ENCODE results near the gene CBLIF. TPM values are rescaled to one million over a fixed set of nuclear protein-coding genes. Genes with fewer than 3 reads are reported as not detected.
"Not testable (repeated sequence)": the region's sequence is repeated elsewhere in the genome, so short reads cannot be mapped to it uniquely, and the experiment has no call there.

The CBLIF gene
- total RNA-seq, 2 donors from 2014 or later, result not detected

GRCh38 chr11:59865031-59865430 is 19.7 kb upstream of the CBLIF start:
- no peak for ATAC-seq

GRCh38 chr11:59862252-59862651 is 17.0 kb upstream of the CBLIF start:
- Mint-ChIP-seq H3K9me3 (no peaks in the 10 kb centered on the region), H3K4me1 (ENCODE audit: low read depth in 2 of 2) (peaks cover 16 to 18% of the 10 kb centered on the region in 2 donors), H3K36me3 (no peaks in the 10 kb centered on the region), H3K27me3 (peaks cover 6 to 8% of the 10 kb centered on the region in 2 donors), H3K4me3 (no peak overlapping the region), H3K27ac (no peak overlapping the region)
- DNase-seq (ENCODE audit: low spot score) (no peak), ATAC-seq (no peak)

More at GRCh38 chr11:59865031-59865430, 19.7 kb upstream of the CBLIF start:
- Mint-ChIP-seq H3K9me3 (no peaks in the 10 kb centered on the region), H3K4me1 (ENCODE audit: low read depth in 2 of 2) (no peaks in the 10 kb centered on the region), H3K36me3 (no peaks in the 10 kb centered on the region), H3K4me3 (no peak overlapping the region), H3K27ac (no peak overlapping the region), H3K27me3 (peaks cover 12% of the 10 kb centered on the region in 2 donors)
- no peak for DNase-seq (ENCODE audit: low spot score)

GRCh38 chr11:59859673-59860072 is 14.4 kb upstream of the CBLIF start:
- ATAC-seq (no peak), DNase-seq (ENCODE audit: low spot score) (no peak)
- no peaks in the 10 kb centered on the region for H3K36me3 Mint-ChIP-seq
- H3K27ac Mint-ChIP-seq, result no peak overlapping the region
- H3K4me3 Mint-ChIP-seq, result no peak overlapping the region
- no peaks in the 10 kb centered on the region for H3K9me3 Mint-ChIP-seq
- peaks cover 0 to 2% of the 10 kb centered on the region in 2 donors for H3K27me3 Mint-ChIP-seq
- peaks cover 16 to 20% of the 10 kb centered on the region in 2 donors for H3K4me1 Mint-ChIP-seq (ENCODE audit: low read depth in 2 of 2)

GRCh38 chr11:59857439-59858434 is 12.4 kb upstream of the CBLIF start:
- peak overlapping the region; percentile 47 for H3K4me3 Mint-ChIP-seq
- peaks cover 16 to 20% of the 10 kb centered on the region in 2 donors for H3K4me1 Mint-ChIP-seq (ENCODE audit: low read depth in 2 of 2)
- DNase-seq (ENCODE audit: low spot score) (no peak), ATAC-seq (peak in 1 of 2 donors; percentile 83)
- no peaks in the 10 kb centered on the region for H3K9me3 Mint-ChIP-seq
- H3K36me3 Mint-ChIP-seq, result no peaks in the 10 kb centered on the region
- H3K27me3 Mint-ChIP-seq, result peaks cover 0 to 4% of the 10 kb centered on the region in 2 donors
- peak overlapping the region; percentile 12 to 29 for H3K27ac Mint-ChIP-seq

GRCh38 chr11:59854871-59855270 is 9.6 kb upstream of the CBLIF start:
- H3K4me3 Mint-ChIP-seq, result no peak overlapping the region
- no peak for DNase-seq (ENCODE audit: low spot score)
- H3K36me3 Mint-ChIP-seq, result no peaks in the 10 kb centered on the region
- H3K4me1 Mint-ChIP-seq (ENCODE audit: low read depth in 2 of 2), result peaks cover 16 to 20% of the 10 kb centered on the region in 2 donors
- no peak overlapping the region for H3K27ac Mint-ChIP-seq
- H3K27me3 Mint-ChIP-seq, result peaks cover 0 to 2% of the 10 kb centered on the region in 2 donors
- no peaks in the 10 kb centered on the region for H3K9me3 Mint-ChIP-seq
- ATAC-seq, result no peak

- ATAC-seq; DNase-seq (ENCODE audit: low spot score); H3K36me3 Mint-ChIP-seq; H3K27me3 Mint-ChIP-seq; H3K4me3 Mint-ChIP-seq; H3K4me1 Mint-ChIP-seq (ENCODE audit: low read depth in 2 of 2); H3K27ac Mint-ChIP-seq; H3K9me3 Mint-ChIP-seq: not testable (repeated sequence)
These were observed 6.1 kb upstream of the CBLIF start for GRCh38 chr11:59851416-59851815.

- H3K36me3 Mint-ChIP-seq; H3K9me3 Mint-ChIP-seq; H3K4me1 Mint-ChIP-seq (ENCODE audit: low read depth in 2 of 2); H3K4me3 Mint-ChIP-seq; ATAC-seq; DNase-seq (ENCODE audit: low spot score); H3K27ac Mint-ChIP-seq; H3K27me3 Mint-ChIP-seq: not testable (repeated sequence)
These were observed 4.3 kb upstream of the CBLIF start for GRCh38 chr11:59849551-59849950.

- Mint-ChIP-seq H3K27ac (no peak overlapping the region), H3K4me3 (no peak overlapping the region), H3K27me3 (peaks cover 0 to 6% of the 10 kb centered on the region in 2 donors), H3K9me3 (no peaks in the 10 kb centered on the region), H3K36me3 (no peaks in the 10 kb centered on the region), H3K4me1 (ENCODE audit: low read depth in 2 of 2) (no peaks in the 10 kb centered on the region)
- DNase-seq (ENCODE audit: low spot score), result no peak
- ATAC-seq, result no peak
These were observed 3.8 kb upstream of the CBLIF start for GRCh38 chr11:59849129-59849528.

- not testable (repeated sequence) for H3K4me1 Mint-ChIP-seq (ENCODE audit: low read depth in 2 of 2); H3K27ac Mint-ChIP-seq; H3K27me3 Mint-ChIP-seq; DNase-seq (ENCODE audit: low spot score); H3K36me3 Mint-ChIP-seq; ATAC-seq; H3K9me3 Mint-ChIP-seq; H3K4me3 Mint-ChIP-seq
These were observed 3.1 kb upstream of the CBLIF start for GRCh38 chr11:59848439-59848838.

GRCh38 chr11:59847626-59848025 is 2.3 kb upstream of the CBLIF start:
- ATAC-seq, result no peak
- Mint-ChIP-seq H3K27ac (no peak overlapping the region), H3K36me3 (no peaks in the 10 kb centered on the region), H3K4me3 (no peak overlapping the region), H3K9me3 (no peaks in the 10 kb centered on the region), H3K4me1 (ENCODE audit: low read depth in 2 of 2) (no peaks in the 10 kb centered on the region), H3K27me3 (peaks cover 2 to 6% of the 10 kb centered on the region in 2 donors)
- no peak for DNase-seq (ENCODE audit: low spot score)

- Mint-ChIP-seq H3K27me3 (peaks cover 6 to 13% of the 10 kb centered on the region in 2 donors), H3K4me1 (ENCODE audit: low read depth in 2 of 2) (no peaks in the 10 kb centered on the region), H3K27ac (no peak overlapping the region), H3K4me3 (no peak overlapping the region), H3K9me3 (no peaks in the 10 kb centered on the region), H3K36me3 (no peaks in the 10 kb centered on the region)
- no peak for ATAC-seq
- DNase-seq (ENCODE audit: low spot score), result no peak
These were observed 1.3 kb upstream of the CBLIF start for GRCh38 chr11:59846556-59846955.

GRCh38 chr11:59842316-59842715 is 3.0 kb downstream of the CBLIF start:
- no peaks in the 10 kb centered on the region for H3K9me3 Mint-ChIP-seq
- no peak for DNase-seq (ENCODE audit: low spot score)
- H3K4me3 Mint-ChIP-seq, result no peak overlapping the region
- H3K27ac Mint-ChIP-seq, result no peak overlapping the region
- H3K36me3 Mint-ChIP-seq, result no peaks in the 10 kb centered on the region
- no peaks in the 10 kb centered on the region for H3K4me1 Mint-ChIP-seq (ENCODE audit: low read depth in 2 of 2)
- H3K27me3 Mint-ChIP-seq, result peaks cover 8 to 16% of the 10 kb centered on the region in 2 donors
- no peak for ATAC-seq

GRCh38 chr11:59841514-59841913 is 3.8 kb downstream of the CBLIF start:
- no peak for DNase-seq (ENCODE audit: low spot score)
- Mint-ChIP-seq H3K27me3 (peaks cover 10 to 16% of the 10 kb centered on the region in 2 donors), H3K36me3 (no peaks in the 10 kb centered on the region), H3K4me3 (no peak overlapping the region), H3K9me3 (no peaks in the 10 kb centered on the region), H3K27ac (no peak overlapping the region), H3K4me1 (ENCODE audit: low read depth in 2 of 2) (no peaks in the 10 kb centered on the region)
- no peak for ATAC-seq

GRCh38 chr11:59839615-59840014 is 5.7 kb downstream of the CBLIF start:
- Mint-ChIP-seq H3K36me3 (no peaks in the 10 kb centered on the region), H3K27me3 (peaks cover 9 to 18% of the 10 kb centered on the region in 2 donors), H3K4me3 (no peak overlapping the region), H3K9me3 (no peaks in the 10 kb centered on the region), H3K4me1 (ENCODE audit: low read depth in 2 of 2) (no peaks in the 10 kb centered on the region), H3K27ac (no peak overlapping the region)
- ATAC-seq, result no peak
- no peak for DNase-seq (ENCODE audit: low spot score)

Data from natural killer cell treated with Interleukin-12 subunit alpha and Interleukin-12 subunit beta and Interleukin-15 and Interleukin-18, amount 100 ng/mL, for 72 hours (primary cell).